K562 treated with DMSO at 1 percent for 24 hours (cell line): ENCODE measurements around the gene SLC26A11. TPM values are rescaled to one million over a fixed set of nuclear protein-coding genes. Genes with fewer than 3 reads are reported as not detected.

Experiments
- total RNA-seq: library from RNA; unstranded; fragments of 300-600 nt; gene quantifications from 2 replicates; pipeline ENCODE4 v1.2.3, GENCODE V29; 2022; ENCODE audit warnings: low read depth; ENCODE audit not compliant: insufficient read depth

Gene SLC26A11
- total RNA-seq = 14.1 and 15.2 TPM in 2 replicates

GRCh38 chr17:80220054-80220735 lies at the start of gene SLC26A11, which contains the start of gene SGSH:
SLC26A11 (plus strand) TSS chr17:80220427; CDS start chr17:80221561, 1,134 bp downstream.
SGSH (minus strand) TSS chr17:80220333; CDS start chr17:80220313, 20 bp downstream.

GRCh38 chr17:80260791-80261158 lies 40.5 kb downstream of the SLC26A11 start, which contains the start of gene RNF213:
RNF213 (plus strand) TSS chr17:80260852; CDS start chr17:80263682, 2,830 bp downstream.

Other genes starting within 250 kb of the SLC26A11 start
- gene TBC1D16, start 184.6 kb upstream of the SLC26A11 start, total RNA-seq = 0.96 and 1.2 TPM in 2 replicates
- gene CCDC40, start 183.8 kb upstream of the SLC26A11 start, total RNA-seq = not detected in 2 replicates
- 15.3 and 16.1 TPM in 2 replicates for gene GAA, start 118.8 kb upstream of the SLC26A11 start, total RNA-seq
- 129 and 136 TPM in 2 replicates for gene EIF4A3, start 73.3 kb upstream of the SLC26A11 start, total RNA-seq
- 0.52 and 0.54 TPM in 2 replicates for gene CARD14, start 50.4 kb upstream of the SLC26A11 start, total RNA-seq
- gene SGSH, start 94 bp upstream of the SLC26A11 start, total RNA-seq = 48.8 and 50.2 TPM in 2 replicates
- gene RNF213, start 40.4 kb downstream of the SLC26A11 start, total RNA-seq = 51.2 and 53.2 TPM in 2 replicates
- 12.4 and 16.6 TPM in 2 replicates for gene ENDOV, start 194.7 kb downstream of the SLC26A11 start, total RNA-seq